Ovary (tissue), 3 donors: ENCODE data around the gene CAPZA1.

ENCODE experiments used
- POLR2A ChIP-seq: fragments of 450-650 bp; IDR thresholded peaks from one replicate; pipeline ENCODE4 v1.6.1; 2017; ENCODE audit warnings: antibody characterized with exemption, mild to moderate bottlenecking, moderate library complexity
- TF ChIP-seq, protein P1 (sequence below), 3 donors: fragments of 450-650 bp in 2 of 3; fragments of 200-600 bp in 1 of 3; IDR thresholded peaks; one replicate each; pipeline versions ENCODE4 v1.5.1 to v1.8.0; 2016 to 2022; ENCODE audit warnings: antibody characterized with exemption in 3 of 3, mild to moderate bottlenecking in 1 of 3
- donor health status: DM: no; HTN: no; CAD: no.

GRCh38 chr1:112666946-112667345 is 47.3 kb downstream of the CAPZA1 start:
- TF ChIP-seq POLR2A, result no peak
- TF ChIP-seq, protein P1, sequence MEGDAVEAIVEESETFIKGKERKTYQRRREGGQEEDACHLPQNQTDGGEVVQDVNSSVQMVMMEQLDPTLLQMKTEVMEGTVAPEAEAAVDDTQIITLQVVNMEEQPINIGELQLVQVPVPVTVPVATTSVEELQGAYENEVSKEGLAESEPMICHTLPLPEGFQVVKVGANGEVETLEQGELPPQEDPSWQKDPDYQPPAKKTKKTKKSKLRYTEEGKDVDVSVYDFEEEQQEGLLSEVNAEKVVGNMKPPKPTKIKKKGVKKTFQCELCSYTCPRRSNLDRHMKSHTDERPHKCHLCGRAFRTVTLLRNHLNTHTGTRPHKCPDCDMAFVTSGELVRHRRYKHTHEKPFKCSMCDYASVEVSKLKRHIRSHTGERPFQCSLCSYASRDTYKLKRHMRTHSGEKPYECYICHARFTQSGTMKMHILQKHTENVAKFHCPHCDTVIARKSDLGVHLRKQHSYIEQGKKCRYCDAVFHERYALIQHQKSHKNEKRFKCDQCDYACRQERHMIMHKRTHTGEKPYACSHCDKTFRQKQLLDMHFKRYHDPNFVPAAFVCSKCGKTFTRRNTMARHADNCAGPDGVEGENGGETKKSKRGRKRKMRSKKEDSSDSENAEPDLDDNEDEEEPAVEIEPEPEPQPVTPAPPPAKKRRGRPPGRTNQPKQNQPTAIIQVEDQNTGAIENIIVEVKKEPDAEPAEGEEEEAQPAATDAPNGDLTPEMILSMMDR (IDR thresholded peaks at IDR 0.05), result no peak
